ENCODE data around the gene ATP6V0E1. TPM values are rescaled to one million over a fixed set of nuclear protein-coding genes. Genes with fewer than 3 reads are reported as not detected.

ATP6V0E1 gene
- total and polyA plus RNA-seq, 11 donors: 127 to 242 (median 204) TPM

- H3K36me3 ChIP-seq: peaks cover 0 to 83% (median 51%) of the 10 kb centered on the region in 9 donors
- no peak for TF ChIP-seq POLR2A (IDR thresholded peaks at IDR 0.05)
- TF ChIP-seq CTCF (IDR thresholded peaks at IDR 0.05): no peak
- H3K4me3 ChIP-seq: no peak overlapping the region
- no peak overlapping the region for H3K27ac ChIP-seq
- DNase-seq: no peak
- H3K27me3 ChIP-seq: no peaks in the 10 kb centered on the region
- intact Hi-C loops (cut with DNase I): no loop called here
- WGBS, 4 donors: 97 to 99% (median 97%) methylated on average over 2 of the region's 2 CpGs
- no peak for ATAC-seq
- no peaks in the 10 kb centered on the region for H3K9me3 ChIP-seq
- H3K4me1 ChIP-seq: peaks cover 0 to 12% (median under 1%) of the 10 kb centered on the region in 12 donors
Observed at GRCh38 chr5:172994405-172994804, 10.8 kb downstream of the ATP6V0E1 start.

- H3K27me3 ChIP-seq: no peaks in the 10 kb centered on the region
- H3K36me3 ChIP-seq: peaks cover 0 to 65% (median 35%) of the 10 kb centered on the region in 9 donors
- DNase-seq (no peak), ATAC-seq (peak in 1 of 4 donors; percentile 24)
- H3K27ac ChIP-seq: peak overlapping the region in 1 of 12 donors; percentile 32
- peaks cover 0 to 55% (median 29%) of the 10 kb centered on the region in 12 donors for H3K4me1 ChIP-seq
- no peaks in the 10 kb centered on the region for H3K9me3 ChIP-seq
- 85 to 96% (median 91%) methylated on average over 3 of the region's 3 CpGs for WGBS, 4 donors
- intact Hi-C loops (cut with DNase I): no loop called here
- H3K4me3 ChIP-seq: no peak overlapping the region
- TF ChIP-seq CTCF (IDR thresholded peaks at IDR 0.05) (no peak), POLR2A (IDR thresholded peaks at IDR 0.05) (no peak)
Observed at GRCh38 chr5:172999372-172999973, 15.9 kb downstream of the ATP6V0E1 start.

GRCh38 chr5:172999974-173000373, 16.4 kb downstream of the ATP6V0E1 start:
- H3K4me1 ChIP-seq: peaks cover 0 to 60% (median 34%) of the 10 kb centered on the region in 12 donors
- H3K27me3 ChIP-seq: no peaks in the 10 kb centered on the region
- H3K4me3 ChIP-seq: no peak overlapping the region
- DNase-seq (no peak), ATAC-seq (no peak)
- no peaks in the 10 kb centered on the region for H3K9me3 ChIP-seq
- no peak overlapping the region for H3K27ac ChIP-seq
- intact Hi-C loops (cut with DNase I): loop anchor here in 3 of 10 donors (10.0 kb wide), 2 partner anchors 135 to 145 kb away; partner anchors contain the start of gene BNIP1 (in 1 of the 3)
- TF ChIP-seq CTCF (IDR thresholded peaks at IDR 0.05) (no peak), POLR2A (IDR thresholded peaks at IDR 0.05) (no peak)
- peaks cover 0 to 60% (median 30%) of the 10 kb centered on the region in 9 donors for H3K36me3 ChIP-seq
- WGBS, 4 donors: 33 to 61% (median 46%) methylated on average over 1 of the region's 1 CpG

GRCh38 chr5:173001229-173001841, 17.8 kb downstream of the ATP6V0E1 start:
- 75 to 83% (median 78%) methylated on average over 9 of the region's 9 CpGs for WGBS, 4 donors
- TF ChIP-seq CTCF (IDR thresholded peaks at IDR 0.05) (no peak), POLR2A (IDR thresholded peaks at IDR 0.05) (no peak)
- Histone ChIP-seq H3K27me3 (no peaks in the 10 kb centered on the region), H3K36me3 (peaks cover 0 to 47% (median 16%) of the 10 kb centered on the region in 9 donors), H3K4me1 (peaks cover 0 to 60% (median 35%) of the 10 kb centered on the region in 12 donors), H3K27ac (no peak overlapping the region), H3K9me3 (no peaks in the 10 kb centered on the region), H3K4me3 (no peak overlapping the region)
- ATAC-seq: no peak
- no peak for DNase-seq
- intact Hi-C loops (cut with DNase I): loop anchor here in 3 of 10 donors (10.0 kb wide), 2 partner anchors 133 to 143 kb away; partner anchors contain the start of gene BNIP1 (in 1 of the 3)
